HepG2 (cell line): ENCODE results near the gene C1orf116. TPM values are rescaled to one million over a fixed set of nuclear protein-coding genes. Genes with fewer than 3 reads are reported as not detected.

ENCODE experiments used
- ATAC-seq: fragments of 200-7000 bp; cut with Tn5 transposase; 3 replicates; pipeline ENCODE4 v1.9.1; 2020; ENCODE audit warnings: mild to moderate bottlenecking, moderate library complexity
- BruUV-seq: library from RNA; stranded (reverse); fragments of 400-500 nt; replicated peaks from 2 replicates; lab custom pipeline; 2021; lab: Mats Ljungman, UMichigan
- CTCF ChIA-PET: fragments of 300-600 bp; formaldehyde crosslinking; extraction: SDS; loops from one replicate; lab custom pipeline; 2021; ENCODE audit warnings: low total read pairs, inconsistent platforms, low intra/inter-chr PET ratio; lab: Yijun Ruan, JAX
- POLR2A ChIA-PET: fragments of 350-600 bp; sonication (Branson Sonifier 250); formaldehyde crosslinking; loops from one replicate; lab custom pipeline; 2020; ENCODE audit warnings: antibody characterized with exemption, inconsistent platforms; lab: Yijun Ruan, JAX
- DNase-seq: peaks from one replicate; pipeline ENCODE4 v3.0.0-alpha.2; 2015; ENCODE audit warnings: low spot score
- FAIRE-seq: peaks from 3 replicates; lab custom pipeline; 2011; peaks lifted over from hg19 to GRCh38; lab: Jason Lieb, UNC
- H2AFZ ChIP-seq: one replicate; pipeline ENCODE4 v1.6.1; 2011; ENCODE audit warnings: low read length, inconsistent platforms
- H3K27ac ChIP-seq: fragments of 300-600 bp; 3 replicates; pipeline ENCODE4 v1.8.0; 2011; ENCODE audit warnings: mixed run types, mild to moderate bottlenecking, mixed read lengths, low read length, inconsistent platforms; ENCODE audit not compliant: insufficient read depth; ENCODE audit errors: extremely low read length
- H3K27me3 ChIP-seq, 2 experiments: fragments of 200-600 bp in 1 of 2; 2 replicates in 1 of 2; 3 replicates in 1 of 2; pipeline versions ENCODE4 v1.6.0 to v1.8.0; 2011; ENCODE audit warnings: low read length in 2 of 2, mild to moderate bottlenecking in 2 of 2, moderate library complexity in 2 of 2, inconsistent platforms in 1 of 2; ENCODE audit not compliant: insufficient read depth in 2 of 2, control insufficient read depth in 1 of 2
- H3K36me3 ChIP-seq, 2 experiments: fragments of 200-600 bp in 1 of 2; replicated peaks in 1 of 2; 2 replicates in 1 of 2; 3 replicates in 1 of 2; pipeline versions ENCODE4 v1.5.1 to v1.8.0; 2011; ENCODE audit warnings: low read length in 2 of 2, inconsistent platforms in 1 of 2; ENCODE audit not compliant: insufficient read depth in 2 of 2, control insufficient read depth in 1 of 2
- H3K4me1 ChIP-seq: 2 replicates; pipeline ENCODE4 v1.5.1; 2012; ENCODE audit warnings: low read length, inconsistent platforms; ENCODE audit not compliant: insufficient read depth
- H3K4me2 ChIP-seq: 2 replicates; pipeline ENCODE4 v1.6.0; 2011; ENCODE audit warnings: low read depth, low read length, inconsistent platforms
- H3K4me3 ChIP-seq, 3 experiments: fragments of 200-600 bp in 1 of 3; sonication (generic), shearing (Covaris generic) in 1 of 3; replicated peaks in 1 of 3; 2 replicates each; pipeline ENCODE4 v1.5.1; 2011 to 2016; ENCODE audit warnings: low read length in 3 of 3, inconsistent platforms in 2 of 3, low read depth in 2 of 3, mild to moderate bottlenecking in 2 of 3, control low read depth in 1 of 3, mixed read lengths in 1 of 3; ENCODE audit not compliant: insufficient read depth in 1 of 3
- H3K79me2 ChIP-seq: one replicate; pipeline ENCODE4 v1.6.1; 2011; ENCODE audit warnings: low read length, inconsistent platforms; ENCODE audit not compliant: insufficient read depth
- H3K9ac ChIP-seq: 2 replicates; pipeline ENCODE4 v1.6.0; 2011; ENCODE audit warnings: mild to moderate bottlenecking, low read depth, low read length, inconsistent platforms; ENCODE audit not compliant: insufficient read depth
- H3K9me3 ChIP-seq: 2 replicates; pipeline ENCODE4 v1.5.1; 2012; ENCODE audit warnings: mild to moderate bottlenecking, low read length
- H4K20me1 ChIP-seq: 2 replicates; pipeline ENCODE4 v1.6.0; 2011; ENCODE audit warnings: inconsistent platforms, mild to moderate bottlenecking, low read length, moderate library complexity; ENCODE audit not compliant: insufficient read depth
- ATF7 ChIP-seq, 2 experiments: fragments of 450-650 bp in 1 of 2; sonication (generic) in 1 of 2; formaldehyde crosslinking in 1 of 2; IDR thresholded peaks; 2 replicates each; pipeline versions ENCODE4 v1.4.0 to v1.6.1; 2016 to 2020; ENCODE audit warnings: antibody characterized with exemption in 1 of 2, mild to moderate bottlenecking in 1 of 2, missing genetic modification reagents in 1 of 2
- DNMT3B ChIP-seq: conservative IDR thresholded peaks from 2 replicates; pipeline ENCODE4 v1.6.1; 2016; ENCODE audit warnings: missing biosample characterization, control low read depth
- HDAC2 ChIP-seq: sonication (generic); formaldehyde crosslinking; IDR thresholded peaks from 2 replicates; pipeline ENCODE4 v1.4.0; 2020; ENCODE audit warnings: missing genetic modification reagents
- HOXA9 ChIP-seq: sonication (generic); formaldehyde crosslinking; IDR thresholded peaks from 2 replicates; pipeline ENCODE4 v1.8.1; 2022; ENCODE audit warnings: missing genetic modification reagents, mild to moderate bottlenecking, moderate library complexity, borderline replicate concordance
- KMT2B ChIP-seq: IDR thresholded peaks from 2 replicates; pipeline ENCODE4 v1.6.1; 2016; ENCODE audit warnings: missing genetic modification reagents, missing compliant biosample characterization
- NFE2 ChIP-seq: sonication (generic); formaldehyde crosslinking; IDR thresholded peaks from 2 replicates; pipeline ENCODE4 v1.4.0; 2020; ENCODE audit warnings: missing genetic modification reagents
- NFKBIZ ChIP-seq: IDR thresholded peaks from 2 replicates; pipeline ENCODE4 v1.6.1; 2018; ENCODE audit warnings: missing genetic modification reagents, missing compliant biosample characterization
- SMAD1 ChIP-seq: sonication (generic); formaldehyde crosslinking; IDR thresholded peaks from 2 replicates; pipeline ENCODE4 v1.4.0; 2020; ENCODE audit warnings: missing genetic modification reagents, low read depth, mild to moderate bottlenecking, borderline replicate concordance
- XBP1 ChIP-seq: sonication (generic); formaldehyde crosslinking; IDR thresholded peaks from 2 replicates; pipeline ENCODE4 v1.5.0; 2020; ENCODE audit warnings: missing genetic modification reagents
- ZC3H4 ChIP-seq: sonication (generic); formaldehyde crosslinking; IDR thresholded peaks from 2 replicates; pipeline ENCODE4 v1.4.0; 2020; ENCODE audit warnings: missing genetic modification reagents, borderline replicate concordance
- ZNF282 ChIP-seq: fragments of 450-650 bp; IDR thresholded peaks from 2 replicates; pipeline ENCODE4 v1.6.1; 2018; ENCODE audit not compliant: partially characterized antibody
- in situ Hi-C: cut with HindIII; loops from 2 replicates; pipeline ENCODE4 v1.10.0; 2017; ENCODE audit warnings: low pct_unique_long_range_greater_than_20kb; ENCODE audit not compliant: extremely low pct_ligation_motif_present
- intact Hi-C: fragments of 100-400 bp; cut with micrococcal nuclease; formaldehyde crosslinking; loops from one replicate; pipeline ENCODE4 v1.10.0; 2022; ENCODE audit not compliant: unreplicated experiment
- polyA plus RNA-seq, 8 experiments: library from polyadenylated mRNA; depleted of rRNA in 3 of 8; stranded (reverse) in 7 of 8; unstranded in 1 of 8; fragments of >200 nt; fragmentation: Illumina TruSeq in 4 of 8; extraction: Trizol in 4 of 8; gene quantifications; 2 replicates each; pipeline versions ENCODE4 v1.2.1 to v1.2.3, GENCODE V29; 2011 to 2016; ENCODE audit warnings: low read depth in 4 of 8, missing spikeins in 1 of 8, mixed read lengths in 1 of 8; ENCODE audit not compliant: insufficient read depth in 1 of 8
- total RNA-seq, 5 experiments: library from RNA; depleted of rRNA; stranded (reverse); fragments of >200 nt; fragmentation: Illumina TruSeq; extraction: Trizol; gene quantifications; 2 replicates each; pipeline ENCODE4 v1.2.3, GENCODE V29; 2016; ENCODE audit warnings: low read depth in 1 of 5
- TF ChIP-seq, protein P1 (sequence below): sonication (generic); formaldehyde crosslinking; IDR thresholded peaks from 2 replicates; pipeline ENCODE4 v1.4.0; 2020; ENCODE audit warnings: missing genetic modification reagents
- TF ChIP-seq, protein P2 (sequence below), 2 experiments: sonication (generic) in 1 of 2; formaldehyde crosslinking in 1 of 2; IDR thresholded peaks; 2 replicates each; pipeline versions ENCODE4 v1.6.1 to v1.9.0; 2014 to 2022; ENCODE audit warnings: antibody characterized with exemption in 1 of 2, borderline replicate concordance in 1 of 2, inconsistent platforms in 1 of 2, low read depth in 1 of 2, missing genetic modification reagents in 1 of 2
- TF ChIP-seq, protein P3 (sequence below): sonication (generic); formaldehyde crosslinking; IDR thresholded peaks from 2 replicates; pipeline ENCODE4 v1.4.0; 2020; ENCODE audit warnings: missing genetic modification reagents

C1orf116 gene
- total and polyA plus RNA-seq, 2 of the 13 experiments (the other 11 are each of a cell fraction or from before 2014, with no cell fraction given) = 0.51 to 0.95 TPM

DNA sequence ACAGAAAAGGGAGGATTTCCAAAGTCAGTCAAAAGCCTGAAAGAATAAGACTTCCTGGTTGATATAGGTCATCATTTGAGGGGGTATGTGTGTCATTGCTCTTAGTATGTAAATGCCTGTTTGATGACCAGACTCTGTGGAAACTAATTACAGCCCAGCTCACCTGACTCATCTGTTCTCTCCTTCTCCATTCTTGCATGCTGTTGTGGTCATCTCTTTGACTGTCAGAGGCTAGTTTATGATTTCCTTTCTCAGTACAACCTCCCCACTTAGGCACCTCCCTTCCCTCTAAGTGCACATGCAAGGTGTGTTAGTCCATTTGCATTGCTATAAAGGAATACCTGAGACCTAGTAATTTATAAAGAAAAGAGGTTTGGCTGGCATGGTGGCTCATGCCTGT, 2.4 kb upstream of the C1orf116 start:
- POLR2A ChIA-PET = no interaction called here
- H3K27ac ChIP-seq = no peak overlapping the region
- intact Hi-C loops = no loop called here
- no peak for TF ChIP-seq ZC3H4 (CRISPR knock-in tag)
- no peak for TF ChIP-seq NFKBIZ
- no peak for TF ChIP-seq ZNF282
- no peak for TF ChIP-seq KMT2B (CRISPR knock-in tag)
- no peak for TF ChIP-seq XBP1 (CRISPR knock-in tag)
- no peak for TF ChIP-seq SMAD1 (CRISPR knock-in tag)
- TF ChIP-seq, protein P1, sequence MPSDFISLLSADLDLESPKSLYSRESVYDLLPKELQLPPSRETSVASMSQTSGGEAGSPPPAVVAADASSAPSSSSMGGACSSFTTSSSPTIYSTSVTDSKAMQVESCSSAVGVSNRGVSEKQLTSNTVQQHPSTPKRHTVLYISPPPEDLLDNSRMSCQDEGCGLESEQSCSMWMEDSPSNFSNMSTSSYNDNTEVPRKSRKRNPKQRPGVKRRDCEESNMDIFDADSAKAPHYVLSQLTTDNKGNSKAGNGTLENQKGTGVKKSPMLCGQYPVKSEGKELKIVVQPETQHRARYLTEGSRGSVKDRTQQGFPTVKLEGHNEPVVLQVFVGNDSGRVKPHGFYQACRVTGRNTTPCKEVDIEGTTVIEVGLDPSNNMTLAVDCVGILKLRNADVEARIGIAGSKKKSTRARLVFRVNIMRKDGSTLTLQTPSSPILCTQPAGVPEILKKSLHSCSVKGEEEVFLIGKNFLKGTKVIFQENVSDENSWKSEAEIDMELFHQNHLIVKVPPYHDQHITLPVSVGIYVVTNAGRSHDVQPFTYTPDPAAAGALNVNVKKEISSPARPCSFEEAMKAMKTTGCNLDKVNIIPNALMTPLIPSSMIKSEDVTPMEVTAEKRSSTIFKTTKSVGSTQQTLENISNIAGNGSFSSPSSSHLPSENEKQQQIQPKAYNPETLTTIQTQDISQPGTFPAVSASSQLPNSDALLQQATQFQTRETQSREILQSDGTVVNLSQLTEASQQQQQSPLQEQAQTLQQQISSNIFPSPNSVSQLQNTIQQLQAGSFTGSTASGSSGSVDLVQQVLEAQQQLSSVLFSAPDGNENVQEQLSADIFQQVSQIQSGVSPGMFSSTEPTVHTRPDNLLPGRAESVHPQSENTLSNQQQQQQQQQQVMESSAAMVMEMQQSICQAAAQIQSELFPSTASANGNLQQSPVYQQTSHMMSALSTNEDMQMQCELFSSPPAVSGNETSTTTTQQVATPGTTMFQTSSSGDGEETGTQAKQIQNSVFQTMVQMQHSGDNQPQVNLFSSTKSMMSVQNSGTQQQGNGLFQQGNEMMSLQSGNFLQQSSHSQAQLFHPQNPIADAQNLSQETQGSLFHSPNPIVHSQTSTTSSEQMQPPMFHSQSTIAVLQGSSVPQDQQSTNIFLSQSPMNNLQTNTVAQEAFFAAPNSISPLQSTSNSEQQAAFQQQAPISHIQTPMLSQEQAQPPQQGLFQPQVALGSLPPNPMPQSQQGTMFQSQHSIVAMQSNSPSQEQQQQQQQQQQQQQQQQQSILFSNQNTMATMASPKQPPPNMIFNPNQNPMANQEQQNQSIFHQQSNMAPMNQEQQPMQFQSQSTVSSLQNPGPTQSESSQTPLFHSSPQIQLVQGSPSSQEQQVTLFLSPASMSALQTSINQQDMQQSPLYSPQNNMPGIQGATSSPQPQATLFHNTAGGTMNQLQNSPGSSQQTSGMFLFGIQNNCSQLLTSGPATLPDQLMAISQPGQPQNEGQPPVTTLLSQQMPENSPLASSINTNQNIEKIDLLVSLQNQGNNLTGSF (CRISPR knock-in tag) = no peak
- no peak for TF ChIP-seq NFE2 (CRISPR knock-in tag)
- TF ChIP-seq HDAC2 (CRISPR knock-in tag) = no peak
- no peak for TF ChIP-seq DNMT3B (CRISPR knock-in tag)
- no peak for TF ChIP-seq HOXA9 (CRISPR knock-in tag)
- no peak for TF ChIP-seq ATF7 (IDR thresholded peaks at IDR 0.05)
- no peak for TF ChIP-seq ATF7 (CRISPR knock-in tag; IDR thresholded peaks at IDR 0.05)
- TF ChIP-seq, protein P2, sequence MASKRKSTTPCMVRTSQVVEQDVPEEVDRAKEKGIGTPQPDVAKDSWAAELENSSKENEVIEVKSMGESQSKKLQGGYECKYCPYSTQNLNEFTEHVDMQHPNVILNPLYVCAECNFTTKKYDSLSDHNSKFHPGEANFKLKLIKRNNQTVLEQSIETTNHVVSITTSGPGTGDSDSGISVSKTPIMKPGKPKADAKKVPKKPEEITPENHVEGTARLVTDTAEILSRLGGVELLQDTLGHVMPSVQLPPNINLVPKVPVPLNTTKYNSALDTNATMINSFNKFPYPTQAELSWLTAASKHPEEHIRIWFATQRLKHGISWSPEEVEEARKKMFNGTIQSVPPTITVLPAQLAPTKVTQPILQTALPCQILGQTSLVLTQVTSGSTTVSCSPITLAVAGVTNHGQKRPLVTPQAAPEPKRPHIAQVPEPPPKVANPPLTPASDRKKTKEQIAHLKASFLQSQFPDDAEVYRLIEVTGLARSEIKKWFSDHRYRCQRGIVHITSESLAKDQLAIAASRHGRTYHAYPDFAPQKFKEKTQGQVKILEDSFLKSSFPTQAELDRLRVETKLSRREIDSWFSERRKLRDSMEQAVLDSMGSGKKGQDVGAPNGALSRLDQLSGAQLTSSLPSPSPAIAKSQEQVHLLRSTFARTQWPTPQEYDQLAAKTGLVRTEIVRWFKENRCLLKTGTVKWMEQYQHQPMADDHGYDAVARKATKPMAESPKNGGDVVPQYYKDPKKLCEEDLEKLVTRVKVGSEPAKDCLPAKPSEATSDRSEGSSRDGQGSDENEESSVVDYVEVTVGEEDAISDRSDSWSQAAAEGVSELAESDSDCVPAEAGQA (IDR thresholded peaks at IDR 0.05; ENCODE audit: low read depth) = no peak
- TF ChIP-seq, protein P2 (CRISPR knock-in tag; IDR thresholded peaks at IDR 0.05; ENCODE audit: borderline replicate concordance) = no peak
- TF ChIP-seq, protein P3, sequence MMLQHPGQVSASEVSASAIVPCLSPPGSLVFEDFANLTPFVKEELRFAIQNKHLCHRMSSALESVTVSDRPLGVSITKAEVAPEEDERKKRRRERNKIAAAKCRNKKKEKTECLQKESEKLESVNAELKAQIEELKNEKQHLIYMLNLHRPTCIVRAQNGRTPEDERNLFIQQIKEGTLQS (CRISPR knock-in tag) = no peak

More for the DNA sequence above, 2.4 kb upstream of the C1orf116 start:
- no peak for FAIRE-seq
- Histone ChIP-seq H3K4me3 (no peak overlapping the region), H3K9me3 (no peaks in the 10 kb centered on the region), H3K27me3 (no peaks in the 10 kb centered on the region; a peak in 1 of 5 replicates), H3K9ac (no peak overlapping the region), H3K4me1 (peaks cover 58% of the 10 kb centered on the region), H3K4me2 (no peak overlapping the region), H3K36me3 (no peaks in the 10 kb centered on the region), H2AFZ (no peak overlapping the region), H3K79me2 (no peaks in the 10 kb centered on the region), H4K20me1 (no peaks in the 10 kb centered on the region)
- no peak for DNase-seq
- no peak for ATAC-seq
- BruUV-seq = no TSS peak
- CTCF ChIA-PET = no interaction called here
- in situ Hi-C loops = no loop called here
